ENCODE results near the gene SRPRB.

Gene SRPRB

DNA sequence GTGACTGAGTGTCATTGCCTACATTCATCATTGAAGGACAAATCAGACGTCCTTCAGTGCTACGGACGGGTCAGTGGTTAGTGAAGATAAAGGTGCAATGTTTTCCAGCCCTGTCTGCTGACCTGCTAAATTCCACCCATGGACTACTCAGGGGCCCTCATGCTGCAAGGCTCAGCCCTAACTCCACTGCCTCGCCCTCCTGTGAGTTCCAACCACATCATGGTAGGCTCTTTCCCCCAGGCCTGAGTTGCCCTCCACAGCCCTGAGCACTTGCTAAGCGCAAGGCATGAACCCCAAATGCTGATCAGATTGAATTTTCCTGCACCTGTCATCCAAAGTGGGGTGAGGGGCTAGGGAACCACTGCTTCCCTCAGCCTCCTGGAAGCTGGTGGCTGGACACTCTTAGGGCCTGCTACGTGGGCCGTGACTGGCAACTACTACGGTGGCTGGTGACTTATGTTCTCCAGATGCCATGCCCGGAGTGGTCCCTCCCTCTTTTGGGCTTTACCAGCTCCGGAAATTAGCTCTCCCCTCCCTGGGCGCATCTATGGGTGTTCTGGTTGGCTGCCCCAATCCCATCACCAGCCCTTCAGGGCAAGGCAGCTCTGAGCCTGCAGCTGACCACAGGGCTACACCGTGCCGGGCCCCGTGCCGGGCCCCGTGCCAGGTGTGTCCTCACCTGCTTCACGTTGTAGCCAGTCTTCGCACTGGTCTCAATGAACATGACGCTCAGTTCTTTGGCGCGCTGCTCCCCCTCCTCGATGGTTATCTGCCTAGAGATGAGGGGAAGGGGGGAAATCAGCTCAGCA lies 32.1 kb downstream of the SRPRB start:
- H3K4me3 ChIP-seq (ENCODE audit: low read length) = no peak overlapping the region
- no peak for DNase-seq (ENCODE audit: low read depth)

DNA sequence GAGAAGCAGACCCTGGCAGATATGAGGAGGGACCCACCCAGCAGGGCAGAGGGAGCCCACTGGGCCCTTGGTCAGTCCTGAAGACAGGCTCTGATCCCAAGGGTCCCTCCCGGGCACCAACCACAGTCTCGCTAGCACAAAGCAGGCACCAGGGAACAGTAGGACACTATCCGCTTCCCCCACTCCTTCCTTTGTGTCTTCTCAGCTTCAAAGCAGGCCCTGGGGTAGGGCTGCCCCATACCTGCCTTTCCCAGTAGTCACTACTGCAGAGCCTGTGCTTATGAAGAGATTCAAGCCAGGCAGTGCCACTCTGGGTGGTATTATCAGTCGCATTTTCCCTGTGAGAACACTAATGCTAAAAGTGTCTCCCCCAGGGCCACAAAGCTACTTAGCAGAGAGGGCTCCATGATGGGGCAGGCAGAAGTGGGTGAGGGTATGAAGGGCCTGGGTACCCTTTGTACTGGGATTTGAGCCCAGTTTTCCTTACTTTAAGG lies 32.7 kb downstream of the SRPRB start:
- H3K4me3 ChIP-seq (ENCODE audit: low read length) = no peak overlapping the region
- TF ChIP-seq, protein P1, sequence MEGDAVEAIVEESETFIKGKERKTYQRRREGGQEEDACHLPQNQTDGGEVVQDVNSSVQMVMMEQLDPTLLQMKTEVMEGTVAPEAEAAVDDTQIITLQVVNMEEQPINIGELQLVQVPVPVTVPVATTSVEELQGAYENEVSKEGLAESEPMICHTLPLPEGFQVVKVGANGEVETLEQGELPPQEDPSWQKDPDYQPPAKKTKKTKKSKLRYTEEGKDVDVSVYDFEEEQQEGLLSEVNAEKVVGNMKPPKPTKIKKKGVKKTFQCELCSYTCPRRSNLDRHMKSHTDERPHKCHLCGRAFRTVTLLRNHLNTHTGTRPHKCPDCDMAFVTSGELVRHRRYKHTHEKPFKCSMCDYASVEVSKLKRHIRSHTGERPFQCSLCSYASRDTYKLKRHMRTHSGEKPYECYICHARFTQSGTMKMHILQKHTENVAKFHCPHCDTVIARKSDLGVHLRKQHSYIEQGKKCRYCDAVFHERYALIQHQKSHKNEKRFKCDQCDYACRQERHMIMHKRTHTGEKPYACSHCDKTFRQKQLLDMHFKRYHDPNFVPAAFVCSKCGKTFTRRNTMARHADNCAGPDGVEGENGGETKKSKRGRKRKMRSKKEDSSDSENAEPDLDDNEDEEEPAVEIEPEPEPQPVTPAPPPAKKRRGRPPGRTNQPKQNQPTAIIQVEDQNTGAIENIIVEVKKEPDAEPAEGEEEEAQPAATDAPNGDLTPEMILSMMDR (conservative IDR thresholded peaks at IDR 0.05; ENCODE audit: low read length) = no peak
- DNase-seq (ENCODE audit: low read depth) = no peak

More for the DNA sequence above, 32.1 kb downstream of the SRPRB start:
- TF ChIP-seq, protein P1 (conservative IDR thresholded peaks at IDR 0.05; ENCODE audit: low read length) = no peak

DNA sequence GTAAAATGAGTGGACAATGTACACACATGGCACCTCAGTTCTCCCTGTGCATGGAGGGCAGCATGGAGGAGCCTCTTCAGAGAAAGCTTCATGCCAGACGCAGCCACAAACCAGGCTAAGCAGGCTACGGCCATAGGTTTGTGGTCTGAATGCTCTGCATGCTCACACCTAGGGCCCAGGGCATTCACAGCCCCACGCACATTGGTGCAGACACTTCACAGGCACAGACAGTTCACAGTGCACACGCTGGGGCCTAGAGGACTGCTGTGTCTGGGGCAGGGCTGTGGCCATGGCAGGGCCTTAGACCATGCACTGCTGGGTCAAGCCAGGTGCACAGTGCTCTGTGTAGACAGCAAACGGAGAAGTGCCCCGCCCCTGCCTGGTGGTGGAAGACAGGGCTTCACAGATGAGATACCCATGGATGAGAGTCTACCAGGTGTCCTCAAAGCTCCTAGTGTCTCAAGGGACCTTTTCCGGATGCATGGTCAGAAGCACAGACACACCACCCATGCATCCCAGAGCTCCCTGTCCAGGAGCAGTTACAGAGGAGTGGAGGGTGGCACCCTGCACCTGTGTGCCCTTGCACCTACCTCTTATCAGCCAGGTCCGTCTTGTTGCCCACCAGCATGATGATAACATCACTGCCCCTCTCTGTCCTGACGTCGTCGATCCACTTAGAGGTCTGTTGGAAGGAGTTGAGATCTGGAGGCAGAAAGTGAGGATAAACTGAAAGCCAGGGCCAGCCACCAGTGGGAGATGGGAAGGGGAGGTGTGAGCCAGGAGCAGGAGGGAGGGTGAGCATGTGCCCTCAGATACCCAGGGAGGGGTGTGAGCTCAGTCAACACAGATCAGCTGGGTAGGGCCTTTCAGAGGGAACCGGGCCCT lies 33.5 kb downstream of the SRPRB start:
- H3K4me3 ChIP-seq (ENCODE audit: low read length) = no peak overlapping the region
- TF ChIP-seq, protein P1 (conservative IDR thresholded peaks at IDR 0.05; ENCODE audit: low read length) = no peak
- DNase-seq (ENCODE audit: low read depth) = no peak

DNA sequence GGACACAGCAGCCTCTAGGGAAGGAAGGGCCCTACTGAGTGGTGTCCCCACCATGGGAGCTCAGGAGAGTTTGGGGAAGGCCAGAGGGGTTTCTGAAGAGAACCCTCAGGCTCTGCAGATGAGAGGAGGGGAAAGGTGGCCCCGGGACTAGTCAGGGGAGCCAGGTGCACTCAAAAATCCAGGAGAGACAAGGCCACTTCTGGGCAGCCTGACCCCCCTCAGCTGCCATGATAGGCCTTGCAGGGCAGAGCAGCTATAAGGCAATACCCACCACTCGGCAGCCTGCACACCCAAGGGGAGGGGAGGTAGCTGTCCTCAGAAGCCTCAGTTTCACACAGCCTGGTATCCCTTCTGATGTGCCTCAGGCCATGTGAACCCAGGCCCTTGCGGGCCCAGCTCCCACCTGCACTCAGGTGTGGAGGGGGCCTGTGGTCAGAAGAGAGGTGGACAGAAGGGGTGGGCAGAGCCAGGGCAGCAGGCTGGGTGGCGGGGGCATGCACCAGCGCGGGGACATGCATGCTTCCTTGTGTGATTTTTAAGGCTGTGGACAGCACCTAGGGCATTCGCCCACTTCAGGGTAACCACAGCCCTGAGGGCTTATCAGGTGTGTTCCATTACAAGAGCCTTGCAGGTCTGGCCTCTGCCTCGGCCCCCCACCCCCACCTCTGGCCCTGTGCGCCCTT lies 34.6 kb downstream of the SRPRB start:
- H3K4me3 ChIP-seq (ENCODE audit: low read length) = no peak overlapping the region
- no peak for DNase-seq (ENCODE audit: low read depth)
- TF ChIP-seq, protein P1 (conservative IDR thresholded peaks at IDR 0.05; ENCODE audit: low read length) = no peak

DNA sequence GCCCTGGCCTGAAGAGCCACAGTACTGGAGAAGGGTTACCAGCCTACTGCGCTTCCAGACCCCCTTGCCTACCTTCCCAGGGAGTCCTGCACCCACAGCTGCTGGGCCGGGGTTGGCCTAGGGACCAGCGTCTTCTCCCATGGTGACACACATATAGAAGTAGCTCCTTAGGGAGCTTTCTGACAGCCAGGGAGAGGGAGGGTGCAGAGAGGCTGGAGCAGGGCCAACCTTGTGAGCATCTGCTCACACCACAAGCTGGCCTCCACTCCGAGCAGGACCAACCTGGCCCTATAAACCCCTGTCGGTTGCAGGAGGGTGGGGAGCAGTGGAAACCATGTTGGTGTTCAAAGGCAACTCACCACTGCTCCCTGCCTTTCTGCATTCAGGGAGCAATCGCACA lies 35.2 kb downstream of the SRPRB start:
- no peak overlapping the region for H3K4me3 ChIP-seq (ENCODE audit: low read length)
- DNase-seq (ENCODE audit: low read depth) = no peak
- TF ChIP-seq, protein P1 (conservative IDR thresholded peaks at IDR 0.05; ENCODE audit: low read length) = no peak

DNA sequence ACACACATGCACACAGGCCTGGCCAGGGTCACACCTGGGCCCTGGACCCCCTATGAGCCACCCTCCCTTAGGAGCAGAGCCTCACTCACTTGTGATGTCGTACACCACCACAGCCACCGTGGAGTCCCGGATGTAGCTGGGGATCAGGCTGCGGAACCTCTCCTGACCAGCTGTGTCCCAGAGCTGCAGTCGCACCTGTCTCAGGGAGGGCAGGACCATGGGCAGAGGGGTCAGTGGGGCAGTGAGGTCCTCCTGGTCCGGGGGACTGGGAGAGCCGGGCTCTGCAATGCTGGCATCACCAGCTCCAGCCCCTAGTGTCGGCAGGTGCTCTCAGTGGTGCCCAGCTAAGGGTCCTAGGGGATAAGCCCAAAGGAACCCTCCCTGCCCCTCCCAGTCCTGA lies 35.6 kb downstream of the SRPRB start:
- no peak for DNase-seq (ENCODE audit: low read depth)
- TF ChIP-seq, protein P1 (conservative IDR thresholded peaks at IDR 0.05; ENCODE audit: low read length) = no peak
- H3K4me3 ChIP-seq (ENCODE audit: low read length) = no peak overlapping the region
